H1 (cell line): Measurements from ENCODE around the gene CAMTA1. TPM values are rescaled to one million over a fixed set of nuclear protein-coding genes. Genes with fewer than 3 reads are reported as not detected.

Experiments used
- EZH2 ChIP-seq: fragments of 200-600 bp; sonication (generic); IDR thresholded peaks from 2 replicates; pipeline ENCODE4 v1.7.1; 2012; ENCODE audit warnings: low read depth, mild to moderate bottlenecking, moderate library complexity, low read length, inconsistent platforms; ENCODE audit not compliant: severe bottlenecking
- HDAC2 ChIP-seq, 2 experiments: fragments of 300-600 bp in 1 of 2; sonication (generic) in 1 of 2; IDR thresholded peaks; 2 replicates each; pipeline ENCODE4 v1.6.1; 2011 to 2012; ENCODE audit warnings: low read depth in 2 of 2, low read length in 2 of 2, mild to moderate bottlenecking in 2 of 2, moderate library complexity in 2 of 2, borderline replicate concordance in 1 of 2, inconsistent platforms in 1 of 2
- RFX5 ChIP-seq: IDR thresholded peaks from 2 replicates; pipeline ENCODE4 v1.6.1; 2011; ENCODE audit warnings: low read depth, low read length, improper control_type of control experiment, borderline replicate concordance
- YY1 ChIP-seq: IDR thresholded peaks from 2 replicates; pipeline ENCODE4 v1.6.1; 2011; ENCODE audit warnings: low read depth, mild to moderate bottlenecking, low read length
- polyA plus RNA-seq, 7 experiments: library from polyadenylated mRNA; depleted of rRNA in 3 of 7; stranded (reverse) in 5 of 7; unstranded in 2 of 7; fragments of >200 nt in 5 of 7; fragments of 200-250 nt in 2 of 7; gene quantifications; 1 replicate in 5 of 7; 2 replicates in 1 of 7; 4 replicates in 1 of 7; pipeline versions ENCODE4 v1.2.1 to v1.2.3, GENCODE V29; 2011 to 2013; ENCODE audit warnings: missing spikeins in 2 of 7, mixed read lengths in 2 of 7
- total RNA-seq: library from RNA; stranded (reverse); fragmentation: NEBNext Ultra II Directional; extraction: Animal tissue kit (Norgen Biotek cat#: 25700); gene quantifications from 2 replicates; pipeline ENCODE4 v1.2.1, GENCODE V29; 2021

The CAMTA1 gene
- total and polyA plus RNA-seq, 2 of the 8 experiments (the other 6 are each of a cell fraction or from before 2014, with no cell fraction given), result 65.0 to 119 TPM

GRCh38 chr1:7356079-7356478 lies 570.8 kb downstream of the CAMTA1 start (continued):
- TF ChIP-seq EZH2 (no peak), YY1 (no peak), RFX5 (no peak), HDAC2 (IDR thresholded peaks at IDR 0.05; ENCODE audit: borderline replicate concordance in 1 of 2, low read depth in 2 of 2, low read length in 2 of 2) (no peak)
